Mucosa of descending colon (tissue), 3 donors: ENCODE results near the gene CAPG. TPM values are rescaled to one million over a fixed set of nuclear protein-coding genes. Genes with fewer than 3 reads are reported as not detected.
"Not testable (repeated sequence)": the region's sequence is repeated elsewhere in the genome, so short reads cannot be mapped to it uniquely, and the experiment has no call there.

Experiments
- ATAC-seq: fragments of 200-7000 bp; cut with Tn5 transposase; one replicate; pipeline ENCODE4 v1.9.1; 2020; ENCODE audit warnings: mild to moderate bottlenecking, moderate library complexity
- DNase-seq, 3 donors: peaks; one replicate each; pipeline ENCODE4 v3.0.0-alpha.2; 2020
- H3K36me3 ChIP-seq: fragments of 200-600 bp; one replicate; pipeline ENCODE4 v1.8.0; 2021; ENCODE audit warnings: low read depth, mild to moderate bottlenecking
- H3K4me1 ChIP-seq: fragments of 200-600 bp; one replicate; pipeline ENCODE4 v1.8.0; 2021; ENCODE audit warnings: low read depth, mild to moderate bottlenecking
- H3K4me3 ChIP-seq: fragments of 200-600 bp; one replicate; pipeline ENCODE4 v1.8.0; 2021; ENCODE audit warnings: mild to moderate bottlenecking
- H3K9me3 ChIP-seq: fragments of 200-600 bp; one replicate; pipeline ENCODE4 v1.8.0; 2021; ENCODE audit warnings: mild to moderate bottlenecking
- CTCF ChIP-seq: fragments of 200-600 bp; IDR thresholded peaks from one replicate; pipeline ENCODE4 v1.8.0; 2022; ENCODE audit warnings: antibody characterized with exemption, mild to moderate bottlenecking
- intact Hi-C, 2 donors: fragments of 100-400 bp; cut with DNase I in 1 of 2; cut with micrococcal nuclease in 1 of 2; formaldehyde crosslinking; loops; one replicate each; pipeline versions ENCODE4 v1.11.0 to v1.11.1; 2022; cut with DNase I, micrococcal nuclease
- total RNA-seq, 3 donors: library from RNA; stranded (reverse); fragmentation: NEBNext Ultra II Directional in 2 of 3; extraction: Animal tissue kit (Norgen Biotek cat#: 25700) in 2 of 3; gene quantifications; one replicate each; pipeline versions ENCODE4 v1.2.1 to v1.2.4, GENCODE V29; 2021 to 2023
- donor health status: DM: no; HTN: no; CAD: no; lungs with moderate emphysema.
- donor health status: DM: no; HTN: no; CAD: no.
- donor health status: DM: no; HTN: yes; CAD: no.

The CAPG gene
- total RNA-seq, 3 donors from 2014 or later, result 46.3 to 103 (median 71.2) TPM

GRCh38 chr2:85368921-85369320 lies 41.2 kb downstream of the CAPG start:
- intact Hi-C loops, result no loop called here
- DNase-seq (no peak), ATAC-seq (peak; percentile 43)
- Histone ChIP-seq H3K9me3 (no peaks in the 10 kb centered on the region), H3K4me3 (no peak overlapping the region), H3K4me1 (no peaks in the 10 kb centered on the region), H3K36me3 (no peaks in the 10 kb centered on the region)
- no peak for TF ChIP-seq CTCF

- no peak for ATAC-seq
- intact Hi-C loops, result no loop called here
- no peak for TF ChIP-seq CTCF
- no peak overlapping the region for H3K4me3 ChIP-seq
- no peaks in the 10 kb centered on the region for H3K4me1 ChIP-seq
- no peaks in the 10 kb centered on the region for H3K36me3 ChIP-seq
- no peaks in the 10 kb centered on the region for H3K9me3 ChIP-seq
- DNase-seq, result no peak
Measured at GRCh38 chr2:85367180-85367579, 43.0 kb downstream of the CAPG start.

GRCh38 chr2:85362653-85363387 lies 47.3 kb downstream of the CAPG start:
- DNase-seq, ATAC-seq, intact Hi-C loops: not testable (repeated sequence)

GRCh38 chr2:85357736-85358135 lies 52.4 kb downstream of the CAPG start:
- ATAC-seq (no peak), DNase-seq (no peak)
- TF ChIP-seq CTCF, result no peak
- Histone ChIP-seq H3K4me3 (no peak overlapping the region), H3K36me3 (no peaks in the 10 kb centered on the region), H3K9me3 (no peaks in the 10 kb centered on the region), H3K4me1 (peaks cover 7% of the 10 kb centered on the region)
- intact Hi-C loops, result no loop called here

More at GRCh38 chr2:85362653-85363387, 47.3 kb downstream of the CAPG start:
- not testable (repeated sequence) for H3K4me3 ChIP-seq, H3K4me1 ChIP-seq, H3K9me3 ChIP-seq, H3K36me3 ChIP-seq

- ATAC-seq (no peak), DNase-seq (no peak)
- Histone ChIP-seq H3K4me3 (no peak overlapping the region), H3K9me3 (no peaks in the 10 kb centered on the region), H3K36me3 (no peaks in the 10 kb centered on the region), H3K4me1 (peaks cover 8% of the 10 kb centered on the region)
- TF ChIP-seq CTCF, result no peak
- intact Hi-C loops, result no loop called here
Measured at GRCh38 chr2:85356186-85356585, 54.0 kb downstream of the CAPG start.

- Histone ChIP-seq H3K4me1 (peaks cover 8% of the 10 kb centered on the region), H3K36me3 (no peaks in the 10 kb centered on the region)
Measured at GRCh38 chr2:85355521-85355920, 54.6 kb downstream of the CAPG start.

More at GRCh38 chr2:85355521-85355920, 54.6 kb downstream of the CAPG start:
- ATAC-seq, result no peak
- no peak overlapping the region for H3K4me3 ChIP-seq
- intact Hi-C loops, result no loop called here
- no peak for DNase-seq
- no peaks in the 10 kb centered on the region for H3K9me3 ChIP-seq
- TF ChIP-seq CTCF, result no peak
